Fibroblast of villous mesenchyme (primary cell): ENCODE data around the gene PUS10. TPM values are rescaled to one million over a fixed set of nuclear protein-coding genes. Genes with fewer than 3 reads are reported as not detected.
"Not testable (repeated sequence)": the region's sequence is repeated elsewhere in the genome, so short reads cannot be mapped to it uniquely, and the experiment has no call there.

Experiments
- DNase-seq: peaks from one replicate; pipeline ENCODE4 v3.0.0-alpha.2; 2010; ENCODE audit warnings: low read depth
- H3K4me3 ChIP-seq: 2 replicates; pipeline ENCODE4 v1.5.1; 2011; ENCODE audit warnings: low read depth, mild to moderate bottlenecking, low read length
- CTCF ChIP-seq: IDR thresholded peaks from 2 replicates; pipeline ENCODE4 v1.5.1; 2012; ENCODE audit warnings: low read depth, mild to moderate bottlenecking, low read length; ENCODE audit not compliant: insufficient read depth
- total RNA-seq: library from RNA; depleted of rRNA; stranded (reverse); fragments of >200 nt; gene quantifications from 2 replicates; pipeline ENCODE4 v1.2.3, GENCODE V29; 2012

Gene PUS10
- total RNA-seq, 1 donor = 7.8 TPM

DNA sequence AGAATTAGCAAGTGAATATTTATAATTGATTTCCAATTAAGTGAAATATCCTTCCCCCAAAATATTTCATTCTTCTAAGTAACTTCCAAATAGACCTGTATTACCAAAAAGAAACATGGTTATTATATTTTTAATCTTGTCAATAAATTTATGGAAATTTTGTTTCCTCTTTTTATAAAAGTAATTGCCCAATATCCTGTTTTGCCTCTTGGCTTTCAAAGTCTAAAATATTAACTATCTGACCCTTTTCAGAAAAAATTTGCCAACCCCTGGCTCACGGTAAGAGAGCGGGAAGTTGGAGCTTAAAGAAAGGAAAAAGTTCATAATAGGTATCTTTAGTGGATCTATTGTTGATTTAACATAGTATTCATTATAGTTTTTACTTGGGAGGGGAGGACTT is 27.2 kb upstream of the PUS10 start:
- no peak for DNase-seq
- H3K4me3 ChIP-seq = no peak overlapping the region
- no peak for TF ChIP-seq CTCF

GRCh38 chr2:61044636-61045035 is 26.6 kb upstream of the PUS10 start:
- no peak for TF ChIP-seq CTCF
- no peak overlapping the region for H3K4me3 ChIP-seq
- no peak for DNase-seq

DNA sequence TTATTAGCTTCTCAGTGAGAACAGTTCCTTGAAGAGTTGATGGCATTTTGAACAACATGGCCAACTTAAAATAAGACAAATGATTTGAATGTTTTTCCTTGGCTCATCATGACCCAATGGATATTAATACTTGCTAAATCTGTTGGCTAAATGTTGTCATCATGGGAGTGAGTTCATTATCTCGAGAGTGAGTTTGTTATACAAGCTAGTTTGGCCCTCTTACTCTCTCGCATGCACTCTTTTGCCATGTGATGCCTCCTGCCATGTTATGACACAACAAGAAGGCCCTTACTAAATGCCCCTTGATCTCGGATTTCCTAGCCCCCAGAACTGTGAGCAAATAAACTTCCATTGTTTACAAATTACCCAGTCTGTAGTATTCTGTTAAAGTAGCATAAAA is 24.8 kb upstream of the PUS10 start:
- no peak for DNase-seq
- no peak overlapping the region for H3K4me3 ChIP-seq
- TF ChIP-seq CTCF = no peak

DNA sequence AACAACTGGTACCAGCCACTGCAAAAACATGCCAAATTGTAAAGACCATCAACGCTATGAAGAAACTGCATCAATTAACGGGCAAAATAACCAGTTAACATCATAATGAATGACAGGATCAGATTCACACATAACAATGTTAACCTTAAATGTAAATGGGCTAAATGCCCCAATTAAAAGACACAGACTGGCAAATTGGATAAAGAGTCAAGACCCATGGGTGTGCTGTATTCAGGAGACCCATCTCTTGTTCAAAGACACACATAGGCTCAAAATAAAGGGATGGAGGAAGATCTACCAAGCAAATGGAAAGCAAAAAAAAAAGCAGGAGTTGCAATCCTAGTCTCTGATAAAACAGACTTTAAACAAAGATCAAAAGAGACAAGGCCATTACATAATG is 18.6 kb upstream of the PUS10 start:
- not testable (repeated sequence) for DNase-seq, H3K4me3 ChIP-seq

DNA sequence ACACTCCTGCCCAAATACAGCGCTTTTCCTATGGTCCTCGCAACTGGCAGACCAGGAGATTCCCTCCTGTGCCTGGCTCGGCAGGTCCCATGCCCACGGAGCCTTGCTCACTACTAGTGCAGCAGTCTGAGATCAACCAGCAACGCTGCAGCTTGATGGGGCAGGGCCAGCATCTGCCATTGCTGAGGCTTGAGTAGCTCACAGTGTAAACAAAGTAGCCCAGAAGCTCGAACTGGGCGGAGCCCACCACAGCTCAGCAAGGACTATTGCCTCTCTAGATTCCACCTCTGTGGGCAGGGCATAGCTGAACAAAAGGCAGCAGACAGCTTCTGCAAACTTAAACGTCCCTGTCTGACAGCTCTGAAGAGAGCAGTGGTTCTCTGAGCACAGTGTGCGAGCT is 16.5 kb upstream of the PUS10 start:
- not testable (repeated sequence) for H3K4me3 ChIP-seq, DNase-seq

GRCh38 chr2:61029533-61029932 is 11.5 kb upstream of the PUS10 start:
- H3K4me3 ChIP-seq = no peak overlapping the region
- no peak for DNase-seq
- no peak for TF ChIP-seq CTCF

DNA sequence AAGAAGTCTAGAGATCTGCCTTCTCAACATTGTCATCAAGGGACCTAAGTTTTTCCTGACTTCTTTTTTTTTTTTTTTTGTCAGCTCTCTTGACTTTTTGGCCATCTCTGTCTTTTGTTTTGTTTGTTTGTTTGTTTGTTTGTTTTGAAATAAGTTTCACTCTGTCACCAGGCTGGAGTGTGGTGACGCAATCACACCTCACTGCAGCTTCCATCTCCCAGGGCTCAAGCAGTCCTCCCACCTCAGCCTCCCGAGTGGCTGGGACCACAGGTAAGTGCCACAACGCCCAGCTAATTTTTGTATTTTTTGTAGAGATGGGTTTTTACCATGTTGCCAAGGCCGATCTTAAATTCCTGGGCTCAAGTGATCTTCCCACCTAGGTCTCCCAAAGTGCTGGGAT is 5.6 kb upstream of the PUS10 start:
- DNase-seq = no peak
- TF ChIP-seq CTCF = no peak
- no peak overlapping the region for H3K4me3 ChIP-seq

GRCh38 chr2:61021228-61021660 is 3.2 kb upstream of the PUS10 start:
- TF ChIP-seq CTCF = no peak
- H3K4me3 ChIP-seq = no peak overlapping the region
- DNase-seq = no peak
